ENCODE data around the gene TEX22.

The TEX22 gene

GRCh38 chr14:105413544-105413886 is 15.2 kb downstream of the TEX22 start:
- DNase-seq = no peak
- H3K27ac ChIP-seq = no peak overlapping the region
- no peak overlapping the region for H3K4me3 ChIP-seq (ENCODE audit: low read depth, low read length)
- TF ChIP-seq, protein P1, sequence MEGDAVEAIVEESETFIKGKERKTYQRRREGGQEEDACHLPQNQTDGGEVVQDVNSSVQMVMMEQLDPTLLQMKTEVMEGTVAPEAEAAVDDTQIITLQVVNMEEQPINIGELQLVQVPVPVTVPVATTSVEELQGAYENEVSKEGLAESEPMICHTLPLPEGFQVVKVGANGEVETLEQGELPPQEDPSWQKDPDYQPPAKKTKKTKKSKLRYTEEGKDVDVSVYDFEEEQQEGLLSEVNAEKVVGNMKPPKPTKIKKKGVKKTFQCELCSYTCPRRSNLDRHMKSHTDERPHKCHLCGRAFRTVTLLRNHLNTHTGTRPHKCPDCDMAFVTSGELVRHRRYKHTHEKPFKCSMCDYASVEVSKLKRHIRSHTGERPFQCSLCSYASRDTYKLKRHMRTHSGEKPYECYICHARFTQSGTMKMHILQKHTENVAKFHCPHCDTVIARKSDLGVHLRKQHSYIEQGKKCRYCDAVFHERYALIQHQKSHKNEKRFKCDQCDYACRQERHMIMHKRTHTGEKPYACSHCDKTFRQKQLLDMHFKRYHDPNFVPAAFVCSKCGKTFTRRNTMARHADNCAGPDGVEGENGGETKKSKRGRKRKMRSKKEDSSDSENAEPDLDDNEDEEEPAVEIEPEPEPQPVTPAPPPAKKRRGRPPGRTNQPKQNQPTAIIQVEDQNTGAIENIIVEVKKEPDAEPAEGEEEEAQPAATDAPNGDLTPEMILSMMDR (IDR thresholded peaks at IDR 0.05; ENCODE audit: low read depth, low read length, missing control alignments) = no peak
- no peaks in the 10 kb centered on the region for H3K27me3 ChIP-seq (replicated peaks)
- in situ Hi-C loops (cut with HindIII; ENCODE audit: low pct_ligation_motif_present, low sequenced_read_pairs) = no loop called here
- H3K36me3 ChIP-seq (replicated peaks) = no peaks in the 10 kb centered on the region

- TF ChIP-seq, protein P1 (IDR thresholded peaks at IDR 0.05; ENCODE audit: low read depth, low read length, missing control alignments) = peak; percentile 46
- H3K4me3 ChIP-seq (ENCODE audit: low read depth, low read length) = peak overlapping the region; percentile 45
- no peak overlapping the region for H3K27ac ChIP-seq
- H3K36me3 ChIP-seq (replicated peaks) = no peaks in the 10 kb centered on the region
- no peaks in the 10 kb centered on the region for H3K27me3 ChIP-seq (replicated peaks)
- peak; percentile 56 for DNase-seq
- in situ Hi-C loops (cut with HindIII; ENCODE audit: low pct_ligation_motif_present, low sequenced_read_pairs) = no loop called here
Observed at GRCh38 chr14:105414456-105415371, 16.4 kb downstream of the TEX22 start.

- in situ Hi-C loops (cut with HindIII; ENCODE audit: low pct_ligation_motif_present, low sequenced_read_pairs) = no loop called here
- Histone ChIP-seq H3K4me3 (ENCODE audit: low read depth, low read length) (peak overlapping the region; percentile 45), H3K36me3 (replicated peaks) (no peaks in the 10 kb centered on the region), H3K27me3 (replicated peaks) (no peaks in the 10 kb centered on the region), H3K27ac (no peak overlapping the region)
- TF ChIP-seq, protein P1 (IDR thresholded peaks at IDR 0.05; ENCODE audit: low read depth, low read length, missing control alignments) = no peak
- DNase-seq = no peak
Observed at GRCh38 chr14:105415481-105416428, 17.4 kb downstream of the TEX22 start.

GRCh38 chr14:105416671-105417070 is 18.3 kb downstream of the TEX22 start:
- in situ Hi-C loops (cut with HindIII; ENCODE audit: low pct_ligation_motif_present, low sequenced_read_pairs) = no loop called here
- H3K27me3 ChIP-seq (replicated peaks) = no peaks in the 10 kb centered on the region
- TF ChIP-seq, protein P1 (IDR thresholded peaks at IDR 0.05; ENCODE audit: low read depth, low read length, missing control alignments) = no peak
- no peak overlapping the region for H3K27ac ChIP-seq
- no peak overlapping the region for H3K4me3 ChIP-seq (ENCODE audit: low read depth, low read length)
- no peaks in the 10 kb centered on the region for H3K36me3 ChIP-seq (replicated peaks)
- DNase-seq = no peak

DNA sequence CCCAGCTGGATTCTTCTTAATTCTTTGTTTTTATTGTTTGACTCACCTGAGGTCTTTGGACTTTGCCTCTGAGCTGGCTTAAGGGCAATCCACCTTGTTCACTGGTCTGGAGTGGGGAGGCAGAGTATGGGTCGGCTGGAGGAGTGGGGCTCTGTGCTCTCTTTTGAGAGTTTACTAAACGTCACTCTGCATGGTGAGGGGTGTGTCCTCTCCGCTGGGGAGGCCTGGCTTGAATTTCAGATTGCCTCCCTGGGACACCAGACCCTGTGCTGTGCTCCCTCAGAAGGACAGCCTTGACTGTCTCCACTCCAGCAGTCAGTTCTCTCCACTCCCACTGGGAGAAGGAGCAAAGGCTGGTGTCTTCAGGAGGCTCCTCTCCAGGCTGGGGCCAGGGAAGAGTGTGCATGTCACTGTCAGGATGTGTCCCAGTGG is 19.4 kb downstream of the TEX22 start:
- TF ChIP-seq, protein P1 (IDR thresholded peaks at IDR 0.05; ENCODE audit: low read depth, low read length, missing control alignments) = no peak
- H3K36me3 ChIP-seq (replicated peaks) = no peaks in the 10 kb centered on the region
- in situ Hi-C loops (cut with HindIII; ENCODE audit: low pct_ligation_motif_present, low sequenced_read_pairs) = no loop called here
- no peak overlapping the region for H3K4me3 ChIP-seq (ENCODE audit: low read depth, low read length)
- no peak for DNase-seq
- H3K27ac ChIP-seq = no peak overlapping the region
- H3K27me3 ChIP-seq (replicated peaks) = no peaks in the 10 kb centered on the region

Data from brain microvascular endothelial cell (primary cell).